ENCODE measurements around the gene SAP30BP. TPM values are rescaled to one million over a fixed set of nuclear protein-coding genes. Genes with fewer than 3 reads are reported as not detected.
A peak's percentile ranks its signal among the peaks of the same experiment; 100 is the strongest.

SAP30BP gene
- total RNA-seq, 1 donor from 2014 or later: 43.7 TPM

GRCh38 chr17:75646638-75646992 lies 20.5 kb upstream of the SAP30BP start:
- DNase-seq (ENCODE audit: low read depth in 2 of 2): no peak

- DNase-seq (ENCODE audit: low read depth in 2 of 2): no peak
These were observed 20.1 kb upstream of the SAP30BP start for GRCh38 chr17:75647061-75647460.

- DNase-seq (ENCODE audit: low read depth in 2 of 2): no peak
These were observed 19.2 kb upstream of the SAP30BP start for GRCh38 chr17:75647921-75648320.

- no peak for DNase-seq (ENCODE audit: low read depth in 2 of 2)
These were observed 17.5 kb upstream of the SAP30BP start for GRCh38 chr17:75649687-75650086.

- DNase-seq (ENCODE audit: low read depth in 2 of 2): no peak
These were observed 16.3 kb upstream of the SAP30BP start for GRCh38 chr17:75650874-75651273.

GRCh38 chr17:75652341-75652740 lies 14.8 kb upstream of the SAP30BP start:
- DNase-seq (ENCODE audit: low read depth in 2 of 2): no peak

GRCh38 chr17:75652934-75653549 lies 14.1 kb upstream of the SAP30BP start:
- peak; percentile 39 to 62 for DNase-seq (ENCODE audit: low read depth in 2 of 2)

GRCh38 chr17:75654176-75654575 lies 13.0 kb upstream of the SAP30BP start:
- peak; percentile 75 to 88 for DNase-seq (ENCODE audit: low read depth in 2 of 2)

- DNase-seq (ENCODE audit: low read depth in 2 of 2): no peak
These were observed 8.9 kb upstream of the SAP30BP start for GRCh38 chr17:75658237-75658636.

GRCh38 chr17:75661531-75661930 lies 5.6 kb upstream of the SAP30BP start:
- no peak for DNase-seq (ENCODE audit: low read depth in 2 of 2)

- DNase-seq (ENCODE audit: low read depth in 2 of 2): no peak
These were observed 4.6 kb upstream of the SAP30BP start for GRCh38 chr17:75662511-75662910.

GRCh38 chr17:75664099-75664549 lies 3.0 kb upstream of the SAP30BP start:
- DNase-seq (ENCODE audit: low read depth in 2 of 2): no peak

- DNase-seq (ENCODE audit: low read depth in 2 of 2): no peak
These were observed 1.2 kb upstream of the SAP30BP start for GRCh38 chr17:75665981-75666380.

- no peak for DNase-seq (ENCODE audit: low read depth in 2 of 2)
These were observed 687 bp downstream of the SAP30BP start for GRCh38 chr17:75667825-75668224.

GRCh38 chr17:75668489-75668888 lies 1.4 kb downstream of the SAP30BP start:
- DNase-seq (ENCODE audit: low read depth in 2 of 2): peak in 1 of 2 donors; percentile 44

GRCh38 chr17:75670868-75671267 lies 3.7 kb downstream of the SAP30BP start:
- no peak for DNase-seq (ENCODE audit: low read depth in 2 of 2)

GRCh38 chr17:75672011-75672410 lies 4.9 kb downstream of the SAP30BP start:
- DNase-seq (ENCODE audit: low read depth in 2 of 2): no peak

GRCh38 chr17:75673487-75673886 lies 6.3 kb downstream of the SAP30BP start:
- DNase-seq (ENCODE audit: low read depth in 2 of 2): no peak

- peak; percentile 59 to 62 for DNase-seq (ENCODE audit: low read depth in 2 of 2)
These were observed 9.3 kb downstream of the SAP30BP start for GRCh38 chr17:75676461-75676860.

- DNase-seq (ENCODE audit: low read depth in 2 of 2): peak; percentile 79 to 98
These were observed 12.6 kb downstream of the SAP30BP start for GRCh38 chr17:75679706-75680211.

GRCh38 chr17:75680431-75680830 lies 13.3 kb downstream of the SAP30BP start:
- no peak for DNase-seq (ENCODE audit: low read depth in 2 of 2)

GRCh38 chr17:75681289-75681688 lies 14.2 kb downstream of the SAP30BP start:
- peak in 1 of 2 donors; percentile 30 for DNase-seq (ENCODE audit: low read depth in 2 of 2)

GRCh38 chr17:75683583-75683982 lies 16.4 kb downstream of the SAP30BP start:
- peak in 1 of 2 donors; percentile 66 for DNase-seq (ENCODE audit: low read depth in 2 of 2)

GRCh38 chr17:75684249-75684648 lies 17.1 kb downstream of the SAP30BP start:
- DNase-seq (ENCODE audit: low read depth in 2 of 2): peak in 1 of 2 donors; percentile 72
